ENCODE data around the gene NFATC2IP.

The NFATC2IP gene

GRCh38 chr16:28905229-28905754, 45.4 kb upstream of the NFATC2IP start:
- Histone ChIP-seq H3K79me2 (ENCODE audit: low read length) (no peaks in the 10 kb centered on the region), H3K4me3 (ENCODE audit: low read length) (no peak overlapping the region), H3K9ac (ENCODE audit: low read length) (no peak overlapping the region), H2AFZ (ENCODE audit: low read length) (no peak overlapping the region), H4K20me1 (ENCODE audit: insufficient read depth, low read length) (no peaks in the 10 kb centered on the region), H3K9me2 (replicated peaks; ENCODE audit: insufficient read depth, low read length) (no peaks in the 10 kb centered on the region), H3K27me3 (replicated peaks; ENCODE audit: insufficient read depth, low read length) (no peaks in the 10 kb centered on the region), H3F3A (ENCODE audit: insufficient read depth, low read length) (no peaks in the 10 kb centered on the region), H3K4me1 (ENCODE audit: low read length) (no peaks in the 10 kb centered on the region), H3K4me2 (ENCODE audit: low read depth, low read length) (no peak overlapping the region), H3K36me3 (replicated peaks; ENCODE audit: insufficient read depth, low read length) (no peaks in the 10 kb centered on the region), H3K27ac (ENCODE audit: low read length) (no peak overlapping the region), H3K9me3 (replicated peaks; ENCODE audit: insufficient read depth, low read length) (no peaks in the 10 kb centered on the region)
- no peak for DNase-seq
- TF ChIP-seq EZH2 (optimal IDR thresholded peaks at IDR 0.05; ENCODE audit: low read depth, low read length) (no peak), EZH2phosphoT487 (IDR thresholded peaks at IDR 0.05; ENCODE audit: low read length) (no peak), CTCF (IDR thresholded peaks at IDR 0.05; ENCODE audit: low read length) (no peak)

DNA sequence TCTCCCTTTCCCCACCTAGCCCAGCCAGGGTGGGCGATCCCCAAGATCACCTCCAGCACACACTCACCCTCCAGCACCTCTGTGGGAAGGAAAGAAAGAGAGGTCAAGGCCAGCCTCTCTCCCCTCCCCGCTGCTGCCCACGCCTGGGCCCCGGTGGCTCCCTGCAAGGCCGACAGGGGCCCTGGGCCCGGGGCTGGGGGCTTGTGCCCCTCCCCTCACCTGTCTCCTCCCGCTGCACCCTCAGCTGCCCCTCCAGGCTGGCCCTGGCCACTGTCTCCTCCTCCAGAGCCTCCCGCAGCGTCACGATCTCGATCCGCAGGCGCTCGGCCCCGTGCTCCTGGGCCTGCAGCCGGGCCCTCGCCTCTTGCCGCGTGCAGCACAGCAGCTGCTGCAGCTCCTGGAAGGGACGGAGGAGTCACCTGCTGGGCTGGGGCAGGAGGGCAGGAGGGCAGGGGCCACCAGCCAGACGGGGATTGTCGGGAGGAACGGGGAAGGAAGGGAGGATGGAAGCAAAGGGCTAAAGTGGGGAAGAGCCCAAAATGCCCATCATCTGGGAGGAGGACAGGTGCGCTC, 44.9 kb upstream of the NFATC2IP start:
- H4K20me1 ChIP-seq (ENCODE audit: insufficient read depth, low read length): no peaks in the 10 kb centered on the region
- no peaks in the 10 kb centered on the region for H3K27me3 ChIP-seq (replicated peaks; ENCODE audit: insufficient read depth, low read length)
- H3K9ac ChIP-seq (ENCODE audit: low read length): no peak overlapping the region
- H3K4me3 ChIP-seq (ENCODE audit: low read length): no peak overlapping the region
- no peaks in the 10 kb centered on the region for H3K79me2 ChIP-seq (ENCODE audit: low read length)
- H2AFZ ChIP-seq (ENCODE audit: low read length): no peak overlapping the region
- H3K36me3 ChIP-seq (replicated peaks; ENCODE audit: insufficient read depth, low read length): no peaks in the 10 kb centered on the region
- TF ChIP-seq EZH2phosphoT487 (IDR thresholded peaks at IDR 0.05; ENCODE audit: low read length) (no peak), CTCF (IDR thresholded peaks at IDR 0.05; ENCODE audit: low read length) (no peak), EZH2 (optimal IDR thresholded peaks at IDR 0.05; ENCODE audit: low read depth, low read length) (no peak)
- H3K4me1 ChIP-seq (ENCODE audit: low read length): no peaks in the 10 kb centered on the region
- no peak overlapping the region for H3K4me2 ChIP-seq (ENCODE audit: low read depth, low read length)
- DNase-seq: no peak
- H3F3A ChIP-seq (ENCODE audit: insufficient read depth, low read length): no peaks in the 10 kb centered on the region
- H3K9me3 ChIP-seq (replicated peaks; ENCODE audit: insufficient read depth, low read length): no peaks in the 10 kb centered on the region
- H3K27ac ChIP-seq (ENCODE audit: low read length): no peak overlapping the region
- no peaks in the 10 kb centered on the region for H3K9me2 ChIP-seq (replicated peaks; ENCODE audit: insufficient read depth, low read length)

- no peak overlapping the region for H3K27ac ChIP-seq (ENCODE audit: low read length)
- H3F3A ChIP-seq (ENCODE audit: insufficient read depth, low read length): no peaks in the 10 kb centered on the region
- no peaks in the 10 kb centered on the region for H3K9me3 ChIP-seq (replicated peaks; ENCODE audit: insufficient read depth, low read length)
- no peak overlapping the region for H3K4me3 ChIP-seq (ENCODE audit: low read length)
- H3K79me2 ChIP-seq (ENCODE audit: low read length): no peaks in the 10 kb centered on the region
- no peaks in the 10 kb centered on the region for H3K36me3 ChIP-seq (replicated peaks; ENCODE audit: insufficient read depth, low read length)
- no peak overlapping the region for H2AFZ ChIP-seq (ENCODE audit: low read length)
- H3K4me1 ChIP-seq (ENCODE audit: low read length): no peaks in the 10 kb centered on the region
- no peak for DNase-seq
- TF ChIP-seq EZH2 (optimal IDR thresholded peaks at IDR 0.05; ENCODE audit: low read depth, low read length): no peak
- TF ChIP-seq EZH2phosphoT487 (IDR thresholded peaks at IDR 0.05; ENCODE audit: low read length): no peak
- TF ChIP-seq CTCF (IDR thresholded peaks at IDR 0.05; ENCODE audit: low read length): no peak
- H3K4me2 ChIP-seq (ENCODE audit: low read depth, low read length): no peak overlapping the region
- H3K9me2 ChIP-seq (replicated peaks; ENCODE audit: insufficient read depth, low read length): no peaks in the 10 kb centered on the region
- H4K20me1 ChIP-seq (ENCODE audit: insufficient read depth, low read length): no peaks in the 10 kb centered on the region
- H3K9ac ChIP-seq (ENCODE audit: low read length): no peak overlapping the region
- H3K27me3 ChIP-seq (replicated peaks; ENCODE audit: insufficient read depth, low read length): no peaks in the 10 kb centered on the region
Measured at GRCh38 chr16:28910086-28911031, 40.4 kb upstream of the NFATC2IP start.

Data from MM.1S (cell line).